ENCODE results near the gene LILRB2. TPM values are rescaled to one million over a fixed set of nuclear protein-coding genes. Genes with fewer than 3 reads are reported as not detected.

Gene LILRB2
- total and polyA plus RNA-seq, 9 of the 15 experiments (the other 6 are each of a cell fraction or from before 2014, with no cell fraction given) = not detected

- WGBS (ENCODE audit: insufficient coverage, low coverage, missing lambda C conversion rate) = 0% methylated on average over 4 of the region's 4 CpGs
- intact Hi-C loops (cut with micrococcal nuclease) = no loop called here
- BruUV-seq (replicated peaks) = no TSS peak
These were observed 17.6 kb upstream of the LILRB2 start for GRCh38 chr19:54298357-54299125.

More at GRCh38 chr19:54298357-54299125, 17.6 kb upstream of the LILRB2 start:
- CTCF ChIA-PET (ENCODE audit: low intra/inter-chr PET ratio) = no interaction called here
- H3K27me3 ChIP-seq (ENCODE audit: control insufficient read depth in 2 of 2, insufficient read depth in 2 of 2, low read length in 2 of 2) = peaks cover 4 to 32% of the 10 kb centered on the region in 2 experiments; a peak in 2 of 5 replicates
- no peak overlapping the region for H3K27ac ChIP-seq (ENCODE audit: extremely low read depth, low read depth, low read length)
- FAIRE-seq = no peak
- ATAC-seq = no peak
- no peak for TF ChIP-seq BRF2 (IDR thresholded peaks at IDR 0.05; ENCODE audit: borderline replicate concordance, insufficient read depth, insufficient read length)
- no peaks in the 10 kb centered on the region for H3K4me1 ChIP-seq (replicated peaks in 1 of 2; ENCODE audit: control insufficient read depth in 2 of 2, insufficient read depth in 2 of 2, low read length in 2 of 2)
- no peak overlapping the region for H3K9ac ChIP-seq (ENCODE audit: insufficient read depth in 1 of 2, low read depth in 2 of 2, low read length in 2 of 2)
- POLR2A ChIA-PET = interaction anchor here (0.6 kb wide), 1 partner anchor 69 kb away, joined by 3 read pairs; no protein-coding TSS in a partner anchor
- H3K9me1 ChIP-seq (ENCODE audit: control insufficient read depth, insufficient read depth, low read length) = no peaks in the 10 kb centered on the region
- no peak for DNase-seq (ENCODE audit: extremely low read depth in 1 of 4, low spot score in 3 of 4)
- in situ Hi-C loops (cut with MboI) = loop anchor here (5.0 kb wide), 1 partner anchor 279 kb away; no protein-coding TSS in a partner anchor
- H2AFZ ChIP-seq (ENCODE audit: low read depth, low read length) = no peak overlapping the region
- no peaks in the 10 kb centered on the region for H3K9me3 ChIP-seq (replicated peaks; ENCODE audit: control insufficient read depth, insufficient read depth, low read depth, low read length)
- H3K4me3 ChIP-seq = no peak overlapping the region
- no peaks in the 10 kb centered on the region for H3K36me3 ChIP-seq (ENCODE audit: control insufficient read depth, insufficient read depth, low read length)
- H3K4me2 ChIP-seq (ENCODE audit: insufficient read depth, low read length) = no peak overlapping the region
- 0 out of 2 replicates have a peak, but pooled peaks cover 4% of the 10 kb centered on the region for H4K20me1 ChIP-seq (replicated peaks; ENCODE audit: control insufficient read depth, insufficient read depth, low read length)
- no peaks in the 10 kb centered on the region for H3K79me2 ChIP-seq (ENCODE audit: control insufficient read depth, insufficient read depth, low read length)
